HCT116 (cell line): ENCODE measurements around the gene PDE10A. TPM values are rescaled to one million over a fixed set of nuclear protein-coding genes. Genes with fewer than 3 reads are reported as not detected.

Experiments used
- ATAC-seq: fragments of 200-7000 bp; cut with Tn5 transposase; 2 replicates; pipeline ENCODE4 v1.9.1; 2020; ENCODE audit warnings: mild to moderate bottlenecking, moderate library complexity
- BruUV-seq: library from RNA; stranded (reverse); fragments of 400-500 nt; replicated peaks from 2 replicates; lab custom pipeline; 2021; lab: Mats Ljungman, UMichigan
- CTCF ChIA-PET: fragments of 300-600 bp; sonication (Branson Sonifier 250); formaldehyde crosslinking; loops from one replicate; lab custom pipeline; 2021; ENCODE audit warnings: antibody characterized with exemption; lab: Charles Lee
- POLR2A ChIA-PET: fragments of 300-600, 350-600 bp; sonication (Branson Sonifier 250); formaldehyde crosslinking; loops from one replicate; lab custom pipeline; 2021; ENCODE audit warnings: antibody characterized with exemption; lab: Charles Lee
- RAD21 ChIA-PET, 2 experiments: fragments of 300-600 bp; sonication (Branson Sonifier 250); formaldehyde crosslinking; loops; one replicate each; lab custom pipeline; 2023; ENCODE audit warnings: low total read pairs in 2 of 2; ENCODE audit not compliant: uncharacterized antibody in 2 of 2, unreplicated experiment in 2 of 2, low non-redundant PET in 1 of 2; lab: Charles Lee
- DNase-seq: peaks from one replicate; pipeline ENCODE4 v3.0.0-alpha.2; 2010; ENCODE audit warnings: low read depth, low spot score
- H2AFZ ChIP-seq: fragments of 200-600 bp; shearing (Covaris generic), sonication (generic); 2 replicates; pipeline ENCODE4 v1.6.1; 2017; ENCODE audit warnings: low read depth, mixed run types, mixed read lengths, antibody characterized with exemption, low read length; ENCODE audit not compliant: poor library complexity, severe bottlenecking
- H3K27ac ChIP-seq: 2 replicates; pipeline ENCODE4 v1.5.1; 2012; ENCODE audit warnings: low read depth, low read length
- H3K27me3 ChIP-seq: fragments of 200-600 bp; sonication (generic); 2 replicates; pipeline ENCODE4 v1.6.1; 2016; ENCODE audit warnings: mixed run types, low read length, mixed read lengths; ENCODE audit not compliant: insufficient read depth
- H3K36me3 ChIP-seq, 2 experiments: fragments of 200-500 bp in 1 of 2; fragments of 200-600 bp in 1 of 2; sonication (Bioruptor generic) in 1 of 2; sonication (generic) in 1 of 2; 2 replicates each; pipeline versions ENCODE4 v1.5.1 to v1.6.1; 2014 to 2016; ENCODE audit warnings: low read length in 2 of 2, inconsistent platforms in 1 of 2, mixed read lengths in 1 of 2, mixed run types in 1 of 2; ENCODE audit not compliant: insufficient read depth in 2 of 2, control insufficient read depth in 1 of 2
- H3K4me1 ChIP-seq, 2 experiments: fragments of 200-600 bp in 1 of 2; sonication (generic) in 1 of 2; 2 replicates each; pipeline versions ENCODE4 v1.5.1 to v1.6.1; 2012 to 2017; ENCODE audit warnings: low read length in 2 of 2, inconsistent platforms in 1 of 2, mild to moderate bottlenecking in 1 of 2, mixed read lengths in 1 of 2, mixed run types in 1 of 2, moderate library complexity in 1 of 2; ENCODE audit not compliant: insufficient read depth in 2 of 2, control insufficient read depth in 1 of 2
- H3K4me2 ChIP-seq: fragments of 200-600 bp; sonication (generic); 2 replicates; pipeline ENCODE4 v1.6.1; 2017; ENCODE audit warnings: mixed run types, low read length, mixed read lengths
- H3K4me3 ChIP-seq, 2 experiments: fragments of 200-600 bp in 1 of 2; sonication (generic) in 1 of 2; replicated peaks in 1 of 2; 2 replicates each; pipeline ENCODE4 v1.5.1; 2011 to 2016; ENCODE audit warnings: low read length in 2 of 2, control low read depth in 1 of 2, low read depth in 1 of 2, mild to moderate bottlenecking in 1 of 2, mixed read lengths in 1 of 2, mixed run types in 1 of 2
- H3K79me2 ChIP-seq: fragments of 200-600 bp; sonication (generic); 2 replicates; pipeline ENCODE4 v1.6.1; 2017; ENCODE audit warnings: mild to moderate bottlenecking, mixed run types, low read length, moderate library complexity, mixed read lengths; ENCODE audit not compliant: insufficient read depth
- H3K9ac ChIP-seq: fragments of 200-600 bp; sonication (generic); 2 replicates; pipeline ENCODE4 v1.6.1; 2016; ENCODE audit warnings: low read length, mixed read lengths
- H3K9me2 ChIP-seq: fragments of 200-600 bp; sonication (generic), shearing (Covaris generic); 2 replicates; pipeline ENCODE4 v1.6.1; 2017; ENCODE audit warnings: mixed run types, mild to moderate bottlenecking, moderate library complexity; ENCODE audit not compliant: insufficient read depth
- H3K9me3 ChIP-seq, 2 experiments: fragments of 200-500 bp in 1 of 2; fragments of 200-600 bp in 1 of 2; sonication (Bioruptor generic) in 1 of 2; sonication (generic) in 1 of 2; 2 replicates each; pipeline ENCODE4 v1.6.1; 2014 to 2017; ENCODE audit warnings: low read length in 2 of 2, mixed read lengths in 2 of 2, inconsistent platforms in 1 of 2, low read depth in 1 of 2, mild to moderate bottlenecking in 1 of 2, mixed run types in 1 of 2, moderate library complexity in 1 of 2; ENCODE audit not compliant: control insufficient read depth in 1 of 2, insufficient read depth in 1 of 2
- H4K20me1 ChIP-seq: fragments of 200-600 bp; sonication (generic), shearing (Covaris generic); 2 replicates; pipeline ENCODE4 v1.6.1; 2017; ENCODE audit warnings: mixed run types, mild to moderate bottlenecking, moderate library complexity; ENCODE audit not compliant: insufficient read depth
- ATF3 ChIP-seq: IDR thresholded peaks from 2 replicates; pipeline ENCODE4 v1.6.1; 2012
- CBX3 ChIP-seq: IDR thresholded peaks from 2 replicates; pipeline ENCODE4 v1.6.1; 2012; ENCODE audit warnings: low read depth
- CTCF ChIP-seq, 3 experiments: fragments of 200-600 bp in 1 of 3; sonication (generic) in 1 of 3; IDR thresholded peaks in 2 of 3; conservative IDR thresholded peaks in 1 of 3; 2 replicates each; pipeline ENCODE4 v1.5.1; 2012 to 2017; ENCODE audit warnings: low read depth in 2 of 3, low read length in 2 of 3, antibody characterized with exemption in 1 of 3, borderline replicate concordance in 1 of 3, control low read depth in 1 of 3, mild to moderate bottlenecking in 1 of 3, mixed read lengths in 1 of 3, mixed run types in 1 of 3, moderate library complexity in 1 of 3; ENCODE audit not compliant: insufficient read depth in 1 of 3
- EGR1 ChIP-seq: IDR thresholded peaks from 2 replicates; pipeline ENCODE4 v1.6.1; 2012; ENCODE audit warnings: low read depth
- ELF1 ChIP-seq: IDR thresholded peaks from 2 replicates; pipeline ENCODE4 v1.6.1; 2012; ENCODE audit warnings: low read depth, borderline replicate concordance
- EZH2 ChIP-seq: fragments of 200-600 bp; sonication (generic); IDR thresholded peaks from 2 replicates; pipeline ENCODE4 v1.6.1; 2017; ENCODE audit warnings: antibody characterized with exemption, mixed run types
- EZH2phosphoT487 ChIP-seq: fragments of 200-600 bp; IDR thresholded peaks from 2 replicates; pipeline ENCODE4 v1.6.1; 2018; ENCODE audit warnings: antibody characterized with exemption, borderline replicate concordance
- FOSL1 ChIP-seq: IDR thresholded peaks from 2 replicates; pipeline ENCODE4 v1.6.1; 2012; ENCODE audit warnings: low read depth
- REST ChIP-seq: IDR thresholded peaks from 2 replicates; pipeline ENCODE4 v1.6.1; 2012; ENCODE audit warnings: low read depth
- SIN3A ChIP-seq: IDR thresholded peaks from 2 replicates; pipeline ENCODE4 v1.6.1; 2012; ENCODE audit warnings: low read depth
- YY1 ChIP-seq: IDR thresholded peaks from 2 replicates; pipeline ENCODE4 v1.6.1; 2011; ENCODE audit warnings: low read length, low read depth, moderate library complexity, mild to moderate bottlenecking; ENCODE audit not compliant: insufficient replicate concordance; ENCODE audit errors: extremely low read depth
- ZBTB33 ChIP-seq: IDR thresholded peaks from 2 replicates; pipeline ENCODE4 v1.6.1; 2011; ENCODE audit warnings: mild to moderate bottlenecking, low read length, moderate library complexity; ENCODE audit not compliant: insufficient replicate concordance; ENCODE audit errors: extremely low read depth
- ZFX ChIP-seq: fragments of 450-650 bp; IDR thresholded peaks from 2 replicates; pipeline ENCODE4 v1.6.1; 2017
- ZNF274 ChIP-seq: fragments of 200-500 bp; sonication (Bioruptor generic); IDR thresholded peaks from 2 replicates; pipeline ENCODE4 v1.6.1; 2014; ENCODE audit warnings: mild to moderate bottlenecking, low read depth, low read length, inconsistent platforms
- intact Hi-C: fragments of 100-400 bp; cut with micrococcal nuclease; formaldehyde crosslinking; loops from 2 replicates; pipeline ENCODE4 v1.10.0; 2022
- total RNA-seq: library from RNA; stranded (reverse); gene quantifications from one replicate; pipeline ENCODE4 v1.2.1, GENCODE V29; 2021; ENCODE audit not compliant: unreplicated experiment

PDE10A gene
- total RNA-seq, 1 experiment from 2014 or later = 0.37 TPM

GRCh38 chr6:165701005-165701404 is 38.0 kb upstream of the PDE10A start:
- ChIA-PET RAD21 (no interaction called here), POLR2A (interaction anchor here (0.6 kb wide), 1 partner anchor 405 kb away, joined by 5 read pairs; no protein-coding TSS in a partner anchor), CTCF (no interaction called here)
- H4K20me1 ChIP-seq = no peaks in the 10 kb centered on the region
- no peak overlapping the region for H2AFZ ChIP-seq
- no peak overlapping the region for H3K4me2 ChIP-seq
- no peaks in the 10 kb centered on the region for H3K9me2 ChIP-seq
- TF ChIP-seq ZFX = no peak
- TF ChIP-seq ATF3 = no peak
- no peak for TF ChIP-seq ZBTB33
- TF ChIP-seq EGR1 = no peak
- no peak for TF ChIP-seq REST
- TF ChIP-seq SIN3A = no peak
- TF ChIP-seq YY1 = no peak
- no peak for TF ChIP-seq ZNF274
- TF ChIP-seq EZH2phosphoT487 = no peak
- TF ChIP-seq EZH2 = no peak
- TF ChIP-seq FOSL1 = no peak
- no peak for TF ChIP-seq ELF1
- no peak for TF ChIP-seq CBX3
- TF ChIP-seq CTCF (IDR thresholded peaks at IDR 0.05 in 2 of 3, conservative IDR thresholded peaks at IDR 0.05 in 1 of 3; ENCODE audit: borderline replicate concordance in 1 of 3, insufficient read depth in 1 of 3, low read depth in 2 of 3, low read length in 2 of 3) = no peak
- no peak overlapping the region for H3K9ac ChIP-seq
- intact Hi-C loops = no loop called here
- no peak for ATAC-seq
- DNase-seq = no peak
- H3K27ac ChIP-seq = no peak overlapping the region
- no peaks in the 10 kb centered on the region for H3K79me2 ChIP-seq
- H3K4me1 ChIP-seq = no peaks in the 10 kb centered on the region
- H3K4me3 ChIP-seq = no peak overlapping the region
- BruUV-seq = no TSS peak
- H3K9me3 ChIP-seq = no peaks in the 10 kb centered on the region
- H3K36me3 ChIP-seq = no peaks in the 10 kb centered on the region
- H3K27me3 ChIP-seq = no peaks in the 10 kb centered on the region
